ENCODE results near the gene MPZL3.

Gene MPZL3

GRCh38 chr11:118251858-118252652, at the start of gene MPZL3:
Gene MPZL3 (minus strand): TSS chr11:118252365. CDS start chr11:118252294, 71 bp downstream.
- FAIRE-seq, result peak; percentile 38

- no peak for FAIRE-seq
Measured at GRCh38 chr11:118301600-118302195, 49.5 kb upstream of the MPZL3 start.

GRCh38 chr11:118295815-118296454, 43.8 kb upstream of the MPZL3 start:
- FAIRE-seq, result no peak

GRCh38 chr11:118295199-118295598, 43.0 kb upstream of the MPZL3 start:
- FAIRE-seq, result no peak

- no peak for FAIRE-seq
Measured at GRCh38 chr11:118294053-118294452, 41.9 kb upstream of the MPZL3 start.

GRCh38 chr11:118291477-118292135, 39.4 kb upstream of the MPZL3 start:
- no peak for FAIRE-seq

- FAIRE-seq, result no peak
Measured at GRCh38 chr11:118290923-118291322, 38.8 kb upstream of the MPZL3 start.

- no peak for FAIRE-seq
Measured at GRCh38 chr11:118289401-118289800, 37.2 kb upstream of the MPZL3 start.

- peak; percentile 38 for FAIRE-seq
Measured at GRCh38 chr11:118287006-118287405, 34.8 kb upstream of the MPZL3 start.

- no peak for FAIRE-seq
Measured at GRCh38 chr11:118286545-118286944, 34.4 kb upstream of the MPZL3 start.

GRCh38 chr11:118283756-118284350, 31.7 kb upstream of the MPZL3 start:
- FAIRE-seq, result no peak

GRCh38 chr11:118283037-118283636, 31.0 kb upstream of the MPZL3 start:
- no peak for FAIRE-seq

GRCh38 chr11:118282606-118283005, 30.4 kb upstream of the MPZL3 start:
- no peak for FAIRE-seq

GRCh38 chr11:118281284-118281683, 29.1 kb upstream of the MPZL3 start:
- no peak for FAIRE-seq

GRCh38 chr11:118277312-118277711, 25.1 kb upstream of the MPZL3 start:
- no peak for FAIRE-seq

- no peak for FAIRE-seq
Measured at GRCh38 chr11:118276422-118276821, 24.3 kb upstream of the MPZL3 start.

- FAIRE-seq, result no peak
Measured at GRCh38 chr11:118275176-118275575, 23.0 kb upstream of the MPZL3 start.

GRCh38 chr11:118274186-118274585, 22.0 kb upstream of the MPZL3 start:
- FAIRE-seq, result no peak

- FAIRE-seq, result no peak
Measured at GRCh38 chr11:118272001-118272400, 19.8 kb upstream of the MPZL3 start.

GRCh38 chr11:118267486-118267885, 15.3 kb upstream of the MPZL3 start:
- FAIRE-seq, result no peak

GRCh38 chr11:118265954-118266353, 13.8 kb upstream of the MPZL3 start:
- no peak for FAIRE-seq
